ENCODE measurements around the gene IGF2BP3.
"Not testable (repeated sequence)": the region's sequence is repeated elsewhere in the genome, so short reads cannot be mapped to it uniquely, and the experiment has no call there.

The IGF2BP3 gene

GRCh38 chr7:23338863-23339262 lies 131.4 kb downstream of the IGF2BP3 start:
- no peak for DNase-seq
- Mint-ChIP-seq H3K27me3 (peaks cover 14% of the 10 kb centered on the region), H3K27ac (no peak overlapping the region), H3K4me1 (ENCODE audit: low read depth) (peaks cover 2% of the 10 kb centered on the region), H3K9me3 (peaks cover 2% of the 10 kb centered on the region), H3K4me3 (no peak overlapping the region), H3K36me3 (ENCODE audit: low read depth) (no peaks in the 10 kb centered on the region)

- Mint-ChIP-seq H3K9me3 (peaks cover 2% of the 10 kb centered on the region), H3K36me3 (ENCODE audit: low read depth) (no peaks in the 10 kb centered on the region), H3K27me3 (peaks cover 16% of the 10 kb centered on the region), H3K4me3 (no peak overlapping the region), H3K4me1 (ENCODE audit: low read depth) (no peaks in the 10 kb centered on the region), H3K27ac (no peak overlapping the region)
- DNase-seq: no peak
Measured at GRCh38 chr7:23338439-23338838, 131.9 kb downstream of the IGF2BP3 start.

- Mint-ChIP-seq H3K4me1 (ENCODE audit: low read depth) (no peaks in the 10 kb centered on the region), H3K9me3 (peaks cover 2% of the 10 kb centered on the region), H3K4me3 (no peak overlapping the region), H3K27me3 (peaks cover 20% of the 10 kb centered on the region), H3K27ac (no peak overlapping the region), H3K36me3 (ENCODE audit: low read depth) (no peaks in the 10 kb centered on the region)
- no peak for DNase-seq
Measured at GRCh38 chr7:23337374-23337773, 132.9 kb downstream of the IGF2BP3 start.

- Mint-ChIP-seq H3K9me3 (peaks cover 2% of the 10 kb centered on the region), H3K4me1 (ENCODE audit: low read depth) (no peaks in the 10 kb centered on the region), H3K4me3 (no peak overlapping the region), H3K36me3 (ENCODE audit: low read depth) (no peaks in the 10 kb centered on the region), H3K27ac (no peak overlapping the region), H3K27me3 (peaks cover 20% of the 10 kb centered on the region)
- DNase-seq: no peak
Measured at GRCh38 chr7:23336799-23337283, 133.4 kb downstream of the IGF2BP3 start.

GRCh38 chr7:23336086-23336485 lies 134.2 kb downstream of the IGF2BP3 start:
- Mint-ChIP-seq H3K27me3 (peaks cover 20% of the 10 kb centered on the region), H3K4me3 (no peak overlapping the region), H3K4me1 (ENCODE audit: low read depth) (no peaks in the 10 kb centered on the region)

GRCh38 chr7:23335621-23336020 lies 134.7 kb downstream of the IGF2BP3 start:
- Mint-ChIP-seq H3K36me3 (ENCODE audit: low read depth) (no peaks in the 10 kb centered on the region), H3K4me1 (ENCODE audit: low read depth) (no peaks in the 10 kb centered on the region), H3K4me3 (no peak overlapping the region), H3K27me3 (peaks cover 20% of the 10 kb centered on the region), H3K9me3 (peaks cover 2% of the 10 kb centered on the region), H3K27ac (no peak overlapping the region)
- no peak for DNase-seq

More at GRCh38 chr7:23336086-23336485, 134.2 kb downstream of the IGF2BP3 start:
- Mint-ChIP-seq H3K36me3 (ENCODE audit: low read depth) (no peaks in the 10 kb centered on the region), H3K9me3 (peaks cover 2% of the 10 kb centered on the region), H3K27ac (no peak overlapping the region)
- DNase-seq: no peak

GRCh38 chr7:23335136-23335535 lies 135.2 kb downstream of the IGF2BP3 start:
- H3K36me3 Mint-ChIP-seq (ENCODE audit: low read depth): no peaks in the 10 kb centered on the region

GRCh38 chr7:23334482-23335056 lies 135.7 kb downstream of the IGF2BP3 start:
- DNase-seq: no peak
- H3K36me3 Mint-ChIP-seq (ENCODE audit: low read depth): no peaks in the 10 kb centered on the region
- no peak overlapping the region for H3K4me3 Mint-ChIP-seq
- no peaks in the 10 kb centered on the region for H3K4me1 Mint-ChIP-seq (ENCODE audit: low read depth)
- peaks cover 20% of the 10 kb centered on the region for H3K27me3 Mint-ChIP-seq
- no peak overlapping the region for H3K27ac Mint-ChIP-seq
- peaks cover 2% of the 10 kb centered on the region for H3K9me3 Mint-ChIP-seq

More at GRCh38 chr7:23335136-23335535, 135.2 kb downstream of the IGF2BP3 start:
- peaks cover 20% of the 10 kb centered on the region for H3K27me3 Mint-ChIP-seq
- H3K4me3 Mint-ChIP-seq: no peak overlapping the region
- peaks cover 2% of the 10 kb centered on the region for H3K9me3 Mint-ChIP-seq
- DNase-seq: no peak
- H3K27ac Mint-ChIP-seq: no peak overlapping the region
- H3K4me1 Mint-ChIP-seq (ENCODE audit: low read depth): no peaks in the 10 kb centered on the region

- peaks cover 16% of the 10 kb centered on the region for H3K27me3 Mint-ChIP-seq
- DNase-seq: no peak
- no peaks in the 10 kb centered on the region for H3K36me3 Mint-ChIP-seq (ENCODE audit: low read depth)
- peaks cover 2% of the 10 kb centered on the region for H3K9me3 Mint-ChIP-seq
- no peaks in the 10 kb centered on the region for H3K4me1 Mint-ChIP-seq (ENCODE audit: low read depth)
- no peak overlapping the region for H3K27ac Mint-ChIP-seq
- H3K4me3 Mint-ChIP-seq: no peak overlapping the region
Measured at GRCh38 chr7:23333671-23334246, 136.5 kb downstream of the IGF2BP3 start.

- Mint-ChIP-seq H3K4me3 (no peak overlapping the region), H3K9me3 (peaks cover 2% of the 10 kb centered on the region), H3K27ac (no peak overlapping the region), H3K27me3 (peaks cover 16% of the 10 kb centered on the region), H3K36me3 (ENCODE audit: low read depth) (no peaks in the 10 kb centered on the region), H3K4me1 (ENCODE audit: low read depth) (no peaks in the 10 kb centered on the region)
- no peak for DNase-seq
Measured at GRCh38 chr7:23332910-23333612, 137.2 kb downstream of the IGF2BP3 start.

GRCh38 chr7:23332193-23332592 lies 138.1 kb downstream of the IGF2BP3 start:
- Mint-ChIP-seq H3K27me3 (peaks cover 9% of the 10 kb centered on the region), H3K4me3 (no peak overlapping the region), H3K36me3 (ENCODE audit: low read depth) (no peaks in the 10 kb centered on the region), H3K27ac (no peak overlapping the region), H3K9me3 (no peaks in the 10 kb centered on the region), H3K4me1 (ENCODE audit: low read depth) (no peaks in the 10 kb centered on the region)
- no peak for DNase-seq

- H3K27me3 Mint-ChIP-seq: peaks cover 5% of the 10 kb centered on the region
- H3K9me3 Mint-ChIP-seq: no peaks in the 10 kb centered on the region
- H3K36me3 Mint-ChIP-seq (ENCODE audit: low read depth): no peaks in the 10 kb centered on the region
- DNase-seq: no peak
- no peak overlapping the region for H3K4me3 Mint-ChIP-seq
- H3K4me1 Mint-ChIP-seq (ENCODE audit: low read depth): no peaks in the 10 kb centered on the region
- no peak overlapping the region for H3K27ac Mint-ChIP-seq
Measured at GRCh38 chr7:23331132-23331531, 139.2 kb downstream of the IGF2BP3 start.

GRCh38 chr7:23315366-23315765 lies 154.9 kb downstream of the IGF2BP3 start:
- no peak overlapping the region for H3K4me3 Mint-ChIP-seq
- H3K4me1 Mint-ChIP-seq (ENCODE audit: low read depth): peaks cover 8% of the 10 kb centered on the region
- H3K9me3 Mint-ChIP-seq: no peaks in the 10 kb centered on the region
- no peak for DNase-seq
- H3K27ac Mint-ChIP-seq: no peak overlapping the region
- peaks cover 17% of the 10 kb centered on the region for H3K36me3 Mint-ChIP-seq (ENCODE audit: low read depth)
- peaks cover 4% of the 10 kb centered on the region for H3K27me3 Mint-ChIP-seq

- not testable (repeated sequence) for H3K9me3 Mint-ChIP-seq
- peaks cover 50% of the 10 kb centered on the region for H3K36me3 Mint-ChIP-seq (ENCODE audit: low read depth)
Measured at GRCh38 chr7:23312141-23312540, 158.2 kb downstream of the IGF2BP3 start.

GRCh38 chr7:23308754-23309153 lies 161.5 kb downstream of the IGF2BP3 start:
- Mint-ChIP-seq H3K4me3 (no peak overlapping the region), H3K27me3 (no peaks in the 10 kb centered on the region), H3K36me3 (ENCODE audit: low read depth) (peaks cover 80% of the 10 kb centered on the region), H3K27ac (peak overlapping the region; percentile 22), H3K4me1 (ENCODE audit: low read depth) (peaks cover 46% of the 10 kb centered on the region), H3K9me3 (no peaks in the 10 kb centered on the region)
- no peak for DNase-seq

More at GRCh38 chr7:23312141-23312540, 158.2 kb downstream of the IGF2BP3 start:
- not testable (repeated sequence) for H3K4me3 Mint-ChIP-seq, H3K27me3 Mint-ChIP-seq, H3K27ac Mint-ChIP-seq, DNase-seq
- peaks cover 19% of the 10 kb centered on the region for H3K4me1 Mint-ChIP-seq (ENCODE audit: low read depth)
